Nucleus accumbens (tissue), 56 donors: ENCODE measurements around the gene CLK2.
"Not testable (repeated sequence)": the region's sequence is repeated elsewhere in the genome, so short reads cannot be mapped to it uniquely, and the experiment has no call there.

Experiments used
- DNase-seq, 56 donors: peaks; one replicate each; lab custom pipeline; 2025; lab: John Stamatoyannopoulos, UW

Gene CLK2

DNA sequence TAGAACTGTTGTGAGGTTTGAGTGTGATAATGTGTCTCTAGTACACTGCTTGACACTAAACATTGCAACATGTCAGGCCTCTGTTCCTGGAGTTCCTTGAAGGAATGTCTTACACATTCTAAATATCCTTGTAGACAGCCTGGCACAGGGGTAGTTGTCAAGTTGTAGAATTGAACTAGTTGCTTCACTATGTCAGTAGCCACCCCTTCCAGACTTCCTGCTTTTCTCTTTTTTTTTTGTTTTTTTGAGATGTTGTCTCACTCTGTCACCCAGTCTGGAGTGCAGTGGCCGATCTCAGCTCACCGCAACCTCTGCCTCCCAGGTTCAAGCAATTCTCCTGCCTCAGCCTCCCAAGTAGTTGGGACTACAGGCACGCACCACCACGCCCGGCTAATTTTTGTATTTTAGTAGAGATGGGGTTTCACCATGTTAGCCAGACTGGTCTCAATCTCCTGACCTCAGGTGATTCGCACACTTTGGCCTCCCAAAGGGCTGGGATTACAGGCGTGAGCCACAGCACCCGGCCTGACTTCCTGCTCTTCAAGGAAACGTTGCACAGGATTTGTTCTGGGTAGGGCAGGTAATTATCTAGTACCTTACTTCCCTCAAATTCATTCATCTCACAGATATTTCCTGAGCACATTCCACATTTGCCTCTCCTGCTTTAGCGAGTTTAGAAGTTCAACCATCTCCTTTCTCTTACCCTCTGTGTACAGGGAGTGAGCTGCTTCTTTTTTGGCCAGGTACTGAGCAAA lies 52.9 kb downstream of the CLK2 start:
- DNase-seq, result not testable (repeated sequence)

DNA sequence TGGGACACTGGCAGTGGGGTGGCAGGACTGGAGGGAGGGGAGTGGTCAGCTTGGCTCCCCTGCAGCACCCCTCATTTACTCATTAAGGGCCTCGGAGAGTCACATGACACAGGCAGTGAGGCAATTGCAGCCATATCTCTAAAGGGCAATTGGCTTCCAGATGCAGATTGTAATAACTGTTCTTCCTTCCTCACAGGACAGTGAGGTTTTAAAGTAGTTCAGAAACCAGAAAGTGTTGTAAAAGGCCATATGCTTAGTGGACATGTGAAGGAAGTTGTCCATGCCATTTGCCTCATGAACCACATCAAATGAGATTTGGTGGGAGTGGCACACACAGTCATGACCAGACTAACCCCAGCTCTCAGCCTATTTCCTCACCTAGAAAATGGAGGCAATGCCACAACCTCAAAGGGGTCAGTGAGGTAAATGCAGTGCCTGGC lies 53.7 kb downstream of the CLK2 start:
- DNase-seq, result peak in 44 of 56 donors; percentile 10 to 76 (median 41)

DNA sequence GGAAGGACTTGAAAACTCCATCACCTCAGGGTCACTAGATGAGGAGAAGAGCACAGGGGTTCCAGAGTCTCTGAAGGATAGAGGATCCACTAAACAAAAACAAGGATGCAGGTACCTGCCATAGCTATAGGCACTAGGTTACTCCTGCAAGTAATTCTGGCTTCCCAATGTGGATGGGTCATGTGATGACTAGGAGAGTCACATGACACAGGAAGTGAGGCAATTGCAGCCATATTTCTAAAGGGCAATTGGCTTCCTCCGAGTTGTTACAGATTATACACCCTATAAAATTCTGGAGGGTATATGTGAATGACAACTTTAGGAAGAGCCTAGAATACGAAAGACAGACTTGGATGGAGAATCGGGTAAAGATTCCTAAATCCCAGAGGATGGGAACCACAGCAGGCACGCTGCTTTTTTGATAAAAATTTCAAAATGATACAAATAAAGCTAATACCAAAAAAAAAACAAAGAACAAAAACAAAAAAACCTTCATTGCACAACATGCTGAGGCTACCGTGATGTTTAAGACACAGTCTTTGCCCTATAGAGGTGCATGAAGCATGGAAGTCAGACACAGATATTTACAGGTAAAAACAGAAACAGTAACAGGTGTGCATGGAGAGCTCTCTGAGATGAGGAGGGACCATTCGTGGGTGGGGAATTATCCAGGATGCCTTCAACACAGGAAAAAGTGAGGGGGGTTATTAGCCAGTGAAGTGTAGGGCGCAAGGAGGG lies 54.3 kb downstream of the CLK2 start:
- DNase-seq, result peak in 50 of 56 donors; percentile 7 to 82 (median 56)

DNA sequence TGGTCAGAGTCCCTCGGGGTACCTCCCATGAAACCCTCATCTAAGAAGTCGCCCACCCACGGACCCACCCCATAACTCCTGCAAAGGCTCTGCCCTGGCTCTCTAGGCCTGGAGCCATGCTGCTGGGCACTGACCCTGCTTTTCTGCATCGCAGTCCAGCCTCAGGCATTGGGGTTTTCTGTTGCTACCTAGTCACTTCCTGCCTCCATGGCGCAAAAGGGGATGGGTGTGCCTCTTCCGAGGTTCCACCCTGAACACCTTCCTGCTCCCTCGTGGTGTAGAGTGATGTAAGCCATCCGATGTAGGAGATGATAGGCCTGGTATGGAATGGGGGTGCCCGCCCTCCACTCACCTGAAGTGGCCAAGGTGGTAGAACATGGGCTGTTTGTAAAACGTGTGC lies 58.6 kb downstream of the CLK2 start:
- DNase-seq, result not testable (repeated sequence)
